GM13976 (cell line): Measurements from ENCODE around the gene TRPC4AP.

Experiments used
- DNase-seq: peaks from one replicate; pipeline ENCODE4 v3.0.0; 2012; ENCODE audit warnings: low spot score
- in situ Hi-C: fragments of 300-500 bp; cut with MboI; formaldehyde crosslinking; loops from one replicate; pipeline ENCODE4 v1.12.0; 2022; ENCODE audit warnings: low sequenced_read_pairs, mixed read lengths, inconsistent platforms; ENCODE audit not compliant: unreplicated experiment
- TF ChIP-seq, protein P1 (sequence below): IDR thresholded peaks from 2 replicates; pipeline ENCODE4 v1.5.1; 2012; ENCODE audit warnings: borderline replicate concordance, mild to moderate bottlenecking; ENCODE audit not compliant: insufficient read depth; ENCODE audit errors: extremely low read depth, missing control alignments, control extremely low read depth

Gene TRPC4AP

DNA sequence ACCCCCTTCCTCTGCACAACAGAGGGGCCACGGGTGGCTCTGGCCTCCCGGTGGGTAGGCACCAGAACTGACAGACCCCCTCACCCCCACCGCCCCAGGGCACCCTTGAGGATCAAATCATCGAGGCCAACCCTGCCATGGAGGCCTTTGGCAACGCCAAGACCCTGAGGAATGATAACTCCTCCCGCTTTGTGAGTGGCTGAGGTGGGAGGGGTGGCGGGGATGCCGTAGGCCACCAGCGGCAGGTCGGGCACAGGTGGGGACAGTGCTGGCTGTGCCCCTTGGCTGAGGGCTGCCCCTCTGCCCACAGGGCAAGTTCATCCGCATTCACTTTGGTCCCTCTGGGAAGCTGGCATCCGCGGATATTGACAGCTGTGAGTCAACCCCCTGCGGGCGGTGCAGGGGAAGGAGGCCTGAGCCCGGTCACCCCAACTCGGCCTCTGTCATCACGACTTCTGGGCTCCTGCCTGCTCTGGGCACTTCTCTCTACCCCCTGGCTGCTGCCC lies 107.8 kb downstream of the TRPC4AP start:
- TF ChIP-seq, protein P1, sequence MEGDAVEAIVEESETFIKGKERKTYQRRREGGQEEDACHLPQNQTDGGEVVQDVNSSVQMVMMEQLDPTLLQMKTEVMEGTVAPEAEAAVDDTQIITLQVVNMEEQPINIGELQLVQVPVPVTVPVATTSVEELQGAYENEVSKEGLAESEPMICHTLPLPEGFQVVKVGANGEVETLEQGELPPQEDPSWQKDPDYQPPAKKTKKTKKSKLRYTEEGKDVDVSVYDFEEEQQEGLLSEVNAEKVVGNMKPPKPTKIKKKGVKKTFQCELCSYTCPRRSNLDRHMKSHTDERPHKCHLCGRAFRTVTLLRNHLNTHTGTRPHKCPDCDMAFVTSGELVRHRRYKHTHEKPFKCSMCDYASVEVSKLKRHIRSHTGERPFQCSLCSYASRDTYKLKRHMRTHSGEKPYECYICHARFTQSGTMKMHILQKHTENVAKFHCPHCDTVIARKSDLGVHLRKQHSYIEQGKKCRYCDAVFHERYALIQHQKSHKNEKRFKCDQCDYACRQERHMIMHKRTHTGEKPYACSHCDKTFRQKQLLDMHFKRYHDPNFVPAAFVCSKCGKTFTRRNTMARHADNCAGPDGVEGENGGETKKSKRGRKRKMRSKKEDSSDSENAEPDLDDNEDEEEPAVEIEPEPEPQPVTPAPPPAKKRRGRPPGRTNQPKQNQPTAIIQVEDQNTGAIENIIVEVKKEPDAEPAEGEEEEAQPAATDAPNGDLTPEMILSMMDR = no peak
- in situ Hi-C loops = no loop called here
- DNase-seq = no peak

DNA sequence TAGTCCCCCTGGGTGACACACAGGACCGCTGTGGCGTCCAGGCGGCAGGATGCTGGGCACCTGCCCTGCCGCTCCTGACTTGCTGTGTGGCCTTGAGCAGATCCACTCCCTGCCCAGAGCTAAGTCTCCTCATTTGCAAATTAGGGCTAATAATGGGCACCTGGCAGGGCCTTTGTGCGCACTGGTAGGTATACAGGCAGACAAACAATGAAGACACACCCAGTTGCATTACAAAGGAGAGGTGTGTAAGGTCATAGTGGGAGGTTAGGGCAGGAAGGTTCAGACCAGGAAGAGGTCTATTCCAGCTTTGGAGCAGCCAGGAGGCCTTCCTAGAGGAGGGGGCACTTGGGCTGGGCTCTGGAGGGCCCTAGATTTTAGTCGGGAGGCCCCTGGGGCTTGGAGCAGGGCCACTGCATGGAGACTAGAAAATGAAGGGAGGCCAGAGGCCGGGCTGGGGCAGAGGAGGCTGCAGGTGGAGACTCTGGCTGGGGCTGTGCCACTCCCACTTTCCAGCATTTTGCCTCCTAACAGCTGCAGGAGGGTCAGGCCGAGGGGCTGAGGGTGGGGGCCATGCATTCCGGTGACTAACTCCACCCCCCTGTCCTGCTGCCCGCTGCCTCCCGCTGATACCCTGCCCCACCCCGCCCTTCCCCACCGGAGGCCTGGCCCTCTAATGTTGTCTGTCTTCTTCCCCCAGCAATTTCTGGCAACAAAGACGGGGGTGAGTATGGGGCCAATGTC lies 108.4 kb downstream of the TRPC4AP start:
- DNase-seq = no peak
- in situ Hi-C loops = no loop called here
- TF ChIP-seq, protein P1 = no peak

DNA sequence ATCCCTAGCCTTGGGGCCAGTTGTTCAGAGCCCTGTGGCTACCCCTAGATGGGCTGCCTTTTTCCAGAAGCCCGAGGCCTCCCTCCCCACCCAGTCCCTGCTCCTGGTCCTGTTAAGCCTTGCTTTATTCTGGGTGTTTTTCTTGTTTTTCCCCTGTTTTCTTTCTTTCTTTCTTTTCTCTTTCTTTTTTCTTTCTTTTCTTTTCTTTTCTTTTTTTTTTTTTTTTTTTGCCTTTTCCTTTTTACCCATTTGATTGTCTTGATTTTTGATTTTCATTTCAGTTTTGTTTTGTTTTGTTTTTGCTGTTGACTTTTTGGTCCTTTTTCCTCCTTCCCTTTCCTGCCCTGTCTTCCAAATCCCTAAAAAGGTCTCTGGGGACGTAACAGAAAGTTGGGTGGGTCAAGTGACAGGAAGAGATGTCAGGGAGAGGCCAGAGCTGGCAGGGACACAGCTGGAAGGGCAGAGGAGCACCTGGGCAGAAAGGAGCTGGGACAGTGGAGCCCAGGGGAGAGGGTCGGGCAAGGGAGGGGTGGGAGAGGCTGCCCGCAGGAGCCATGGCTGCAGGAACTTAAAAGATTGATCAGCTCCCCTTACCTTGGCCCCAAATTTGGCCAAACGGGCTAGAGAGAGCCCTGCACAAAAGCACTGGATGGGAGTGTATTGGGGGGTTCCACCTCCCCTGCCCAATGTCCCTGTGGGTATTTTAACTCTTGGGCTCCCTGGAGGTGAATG lies 109.4 kb downstream of the TRPC4AP start:
- DNase-seq = no peak
- in situ Hi-C loops = no loop called here
- TF ChIP-seq, protein P1 = no peak

DNA sequence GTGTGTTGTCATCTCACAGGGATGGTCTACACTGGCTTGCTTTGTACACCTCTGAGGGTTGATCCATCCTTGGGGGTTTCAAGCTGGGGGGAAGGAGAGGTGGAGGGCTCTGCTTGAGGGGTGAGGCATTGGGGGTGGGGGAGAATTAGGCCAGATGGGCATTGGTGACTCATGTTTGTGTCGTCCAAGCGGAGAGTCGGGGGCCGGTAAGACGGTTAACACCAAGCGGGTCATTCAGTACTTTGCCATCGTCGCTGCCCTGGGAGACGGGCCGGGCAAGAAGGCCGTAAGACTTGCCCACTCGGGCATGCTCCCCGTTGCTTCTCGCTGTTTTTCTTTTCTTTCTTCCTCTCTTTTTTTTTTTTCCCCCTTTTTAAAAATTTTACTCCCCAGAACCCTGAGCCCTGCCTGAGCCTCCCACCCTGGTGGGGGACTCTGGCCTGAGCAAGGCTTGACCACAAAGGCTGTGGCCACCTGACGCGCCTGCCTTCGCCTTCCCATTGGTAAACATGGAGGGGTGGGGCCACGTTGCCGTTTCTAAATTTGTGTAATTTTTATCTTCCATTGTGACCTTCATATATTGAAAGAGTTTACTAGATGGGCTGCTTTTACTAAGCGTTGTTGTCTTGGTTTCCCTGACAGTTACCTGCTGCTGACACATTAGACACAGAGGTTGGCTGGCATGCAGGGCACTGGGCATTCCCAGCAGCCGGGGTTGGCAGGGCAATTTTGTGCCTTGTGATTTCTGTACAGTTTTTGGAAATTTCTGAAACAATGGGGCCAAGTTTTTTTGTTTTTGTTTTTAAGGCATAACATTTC lies 110.1 kb downstream of the TRPC4AP start:
- no peak for DNase-seq
- in situ Hi-C loops = no loop called here
- TF ChIP-seq, protein P1 = no peak

DNA sequence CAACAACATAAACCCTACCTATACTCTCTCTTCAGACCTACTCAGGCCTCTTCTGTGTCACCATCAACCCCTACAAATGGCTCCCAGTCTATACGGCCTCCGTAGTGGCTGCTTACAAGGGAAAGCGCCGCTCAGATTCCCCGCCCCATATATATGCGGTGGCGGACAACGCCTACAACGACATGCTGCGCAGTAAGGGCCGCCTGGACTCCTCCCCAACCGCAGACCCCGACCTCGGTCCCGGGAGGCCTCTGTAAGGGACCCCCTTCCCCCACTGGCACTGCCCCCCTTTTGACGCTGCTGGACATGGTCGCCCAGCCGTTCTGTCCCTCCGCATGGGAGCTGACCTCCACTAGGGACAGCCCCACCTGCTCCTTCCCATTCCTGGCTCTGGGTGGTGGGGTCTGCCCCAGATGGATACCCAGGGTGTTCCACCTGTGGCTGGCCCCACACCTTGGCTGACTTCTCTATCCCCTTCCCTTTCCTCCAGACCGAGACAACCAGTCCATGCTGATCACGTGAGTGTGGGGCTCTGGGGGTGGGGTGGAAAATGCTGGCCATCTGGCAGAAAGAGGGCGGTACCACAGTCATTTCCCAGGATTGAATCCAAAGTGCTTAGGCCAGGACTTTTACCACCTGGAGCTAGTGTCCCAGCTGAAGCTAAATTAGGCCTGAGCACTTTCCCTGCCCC lies 111.9 kb downstream of the TRPC4AP start:
- DNase-seq = no peak
- in situ Hi-C loops = no loop called here
- TF ChIP-seq, protein P1 = no peak

DNA sequence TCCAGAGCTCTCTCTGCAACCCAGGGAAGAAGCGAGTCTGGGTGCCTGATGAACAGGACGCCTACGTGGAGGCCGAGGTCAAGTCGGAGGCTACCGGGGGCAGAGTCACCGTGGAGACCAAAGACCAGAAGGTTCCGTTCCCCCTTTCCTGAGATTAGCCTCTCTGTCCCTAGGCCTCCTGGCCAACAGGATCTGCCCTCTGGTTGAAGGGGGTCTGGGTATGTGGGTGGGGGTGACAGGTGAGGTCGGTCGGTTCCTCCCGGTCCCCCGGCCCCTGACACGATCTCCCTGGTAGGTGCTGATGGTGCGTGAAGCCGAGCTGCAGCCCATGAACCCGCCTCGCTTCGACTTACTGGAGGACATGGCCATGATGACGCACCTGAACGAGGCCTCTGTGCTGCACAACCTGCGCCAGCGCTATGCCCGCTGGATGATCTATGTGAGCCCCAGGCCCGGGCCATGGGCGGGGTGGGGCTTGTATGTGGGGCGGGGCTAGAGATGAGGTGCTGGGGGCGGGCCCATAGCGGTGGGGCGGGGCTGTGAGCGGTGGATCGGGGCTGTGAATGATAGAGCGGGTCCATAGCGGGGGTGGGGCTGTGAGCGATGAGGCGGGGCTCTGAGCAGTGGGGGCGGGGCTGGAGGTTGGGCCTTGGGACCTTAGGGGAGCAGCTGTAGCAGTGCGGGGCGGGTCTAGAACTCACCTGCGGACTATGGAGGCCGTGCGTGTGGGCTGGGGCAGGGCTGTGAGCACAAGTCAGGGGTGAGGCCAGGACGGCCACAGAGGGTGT lies 113.0 kb downstream of the TRPC4AP start:
- no peak for DNase-seq
- in situ Hi-C loops = no loop called here
- TF ChIP-seq, protein P1 = no peak
